Mucosa of descending colon (tissue), 3 donors: Measurements from ENCODE around the gene MEGF11. TPM values are rescaled to one million over a fixed set of nuclear protein-coding genes. Genes with fewer than 3 reads are reported as not detected.
A peak's percentile ranks its signal among the peaks of the same experiment; 100 is the strongest.

Source experiments
- ATAC-seq: fragments of 200-7000 bp; cut with Tn5 transposase; one replicate; pipeline ENCODE4 v1.9.1; 2020; ENCODE audit warnings: mild to moderate bottlenecking, moderate library complexity
- DNase-seq, 3 donors: peaks; one replicate each; pipeline ENCODE4 v3.0.0-alpha.2; 2020
- H3K36me3 ChIP-seq: fragments of 200-600 bp; one replicate; pipeline ENCODE4 v1.8.0; 2021; ENCODE audit warnings: low read depth, mild to moderate bottlenecking
- H3K4me1 ChIP-seq: fragments of 200-600 bp; one replicate; pipeline ENCODE4 v1.8.0; 2021; ENCODE audit warnings: low read depth, mild to moderate bottlenecking
- H3K4me3 ChIP-seq: fragments of 200-600 bp; one replicate; pipeline ENCODE4 v1.8.0; 2021; ENCODE audit warnings: mild to moderate bottlenecking
- H3K9me3 ChIP-seq: fragments of 200-600 bp; one replicate; pipeline ENCODE4 v1.8.0; 2021; ENCODE audit warnings: mild to moderate bottlenecking
- CTCF ChIP-seq: fragments of 200-600 bp; IDR thresholded peaks from one replicate; pipeline ENCODE4 v1.8.0; 2022; ENCODE audit warnings: antibody characterized with exemption, mild to moderate bottlenecking
- intact Hi-C, 2 donors: fragments of 100-400 bp; cut with DNase I in 1 of 2; cut with micrococcal nuclease in 1 of 2; formaldehyde crosslinking; loops; one replicate each; pipeline versions ENCODE4 v1.11.0 to v1.11.1; 2022; cut with DNase I, micrococcal nuclease
- total RNA-seq, 3 donors: library from RNA; stranded (reverse); fragmentation: NEBNext Ultra II Directional in 2 of 3; extraction: Animal tissue kit (Norgen Biotek cat#: 25700) in 2 of 3; gene quantifications; one replicate each; pipeline versions ENCODE4 v1.2.1 to v1.2.4, GENCODE V29; 2021 to 2023
- donor health status: DM: no; HTN: no; CAD: no; lungs with moderate emphysema.
- donor health status: DM: no; HTN: no; CAD: no.
- donor health status: DM: no; HTN: yes; CAD: no.

The MEGF11 gene
- total RNA-seq, 3 donors from 2014 or later = 0.12 to 0.29 (median 0.19) TPM

DNA sequence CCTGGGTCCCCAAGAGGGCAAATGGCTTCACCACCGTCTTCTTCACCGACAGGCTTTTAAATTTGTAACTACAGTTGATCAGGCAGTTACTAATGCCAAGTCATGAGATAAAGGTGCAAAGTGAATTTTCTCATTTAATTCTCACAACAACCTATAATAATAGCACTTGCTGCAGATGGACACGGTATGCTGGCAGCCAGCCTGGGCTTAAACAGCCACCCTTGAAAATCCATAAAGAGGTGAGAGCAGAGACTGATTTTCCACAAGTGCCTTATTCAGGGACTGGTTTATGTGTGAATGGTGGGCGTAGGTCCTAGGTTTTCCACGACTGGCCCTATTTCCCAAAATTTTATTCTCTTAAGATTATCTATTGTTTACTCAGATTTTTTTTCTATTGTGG lies 266.4 kb downstream of the MEGF11 start:
- TF ChIP-seq CTCF = no peak
- DNase-seq = no peak
- Histone ChIP-seq H3K4me3 (no peak overlapping the region), H3K9me3 (no peaks in the 10 kb centered on the region), H3K36me3 (no peaks in the 10 kb centered on the region), H3K4me1 (peaks cover 5% of the 10 kb centered on the region)
- intact Hi-C loops = no loop called here
- ATAC-seq = no peak

DNA sequence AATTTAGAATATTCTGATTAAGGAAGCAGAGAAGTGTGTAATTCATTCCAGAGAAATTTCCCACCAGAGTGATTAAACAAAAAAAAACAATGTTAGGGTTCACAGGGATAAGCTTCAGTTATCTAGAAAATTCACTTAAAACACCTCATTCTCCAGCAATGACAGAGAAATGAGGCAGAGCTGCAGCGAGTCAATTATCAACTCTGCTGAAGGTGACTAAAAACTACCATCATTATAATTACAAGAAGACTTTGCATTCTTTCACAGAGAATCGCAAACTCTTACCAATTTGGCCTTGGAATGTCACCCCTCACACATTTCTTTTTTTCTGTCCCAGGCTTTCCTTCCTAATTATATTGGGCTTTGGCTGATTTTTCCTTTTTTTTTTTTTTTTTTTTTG lies 267.1 kb downstream of the MEGF11 start:
- H3K4me3 ChIP-seq = no peak overlapping the region
- H3K9me3 ChIP-seq = no peaks in the 10 kb centered on the region
- intact Hi-C loops = no loop called here
- no peaks in the 10 kb centered on the region for H3K36me3 ChIP-seq
- no peak for ATAC-seq
- H3K4me1 ChIP-seq = peaks cover 6% of the 10 kb centered on the region
- no peak for TF ChIP-seq CTCF
- DNase-seq = no peak

DNA sequence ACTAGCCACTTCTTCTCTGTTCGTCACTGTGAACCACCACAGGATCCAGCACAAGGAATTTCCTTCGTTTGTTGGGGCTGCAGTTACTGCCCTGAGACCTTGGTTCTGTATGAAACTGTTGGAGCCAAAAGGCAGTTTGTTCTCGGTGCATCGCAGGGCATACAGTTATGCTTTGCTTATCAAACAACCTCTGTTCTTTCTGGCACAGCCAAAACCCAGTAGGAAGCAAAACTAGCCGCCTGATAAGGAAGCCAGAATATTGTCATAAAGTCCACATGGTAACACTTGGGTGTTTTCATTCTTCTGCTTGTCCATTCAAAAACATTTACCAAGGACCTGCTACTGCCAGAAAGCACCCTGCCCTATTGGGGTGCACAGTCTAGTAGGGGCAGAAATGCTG lies 268.2 kb downstream of the MEGF11 start:
- intact Hi-C loops = no loop called here
- ATAC-seq (peak; percentile 49), DNase-seq (peak in 1 of 3 donors; percentile 8)
- no peak for TF ChIP-seq CTCF
- Histone ChIP-seq H3K9me3 (no peaks in the 10 kb centered on the region), H3K4me3 (no peak overlapping the region), H3K36me3 (no peaks in the 10 kb centered on the region), H3K4me1 (peaks cover 6% of the 10 kb centered on the region)

DNA sequence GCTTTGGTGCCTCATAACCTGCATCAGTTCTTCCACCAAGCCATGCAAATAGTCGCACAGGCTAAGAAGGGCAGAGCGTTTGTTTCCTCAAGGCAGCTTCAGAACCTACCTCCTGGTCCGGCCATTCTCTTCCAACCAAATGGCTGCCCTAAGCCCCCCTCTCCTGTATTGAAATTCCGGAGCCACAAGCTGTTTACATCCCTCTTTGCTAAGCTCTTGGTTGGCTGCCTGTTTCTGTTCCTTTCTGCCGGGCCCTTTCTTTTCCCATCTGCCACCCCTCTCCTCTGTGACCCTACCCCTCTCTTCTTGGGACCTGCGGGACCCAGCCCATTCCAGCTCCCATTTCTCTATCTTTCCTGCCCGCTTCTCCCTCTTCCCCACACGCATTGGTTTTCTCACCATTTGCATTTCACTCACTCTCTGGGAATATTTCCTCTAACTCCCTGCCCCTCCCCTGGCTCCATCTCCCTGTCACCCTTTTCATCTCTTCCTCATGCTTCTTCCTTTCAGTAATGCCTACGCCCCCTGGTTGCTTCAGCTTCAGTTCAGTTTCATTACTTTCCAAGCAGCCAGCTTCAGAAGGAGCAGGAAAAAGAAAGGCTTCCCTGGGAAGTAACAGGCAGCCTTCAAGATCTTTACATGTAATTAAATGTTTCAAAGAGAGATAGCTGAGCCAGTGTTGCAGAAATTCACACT lies 270.8 kb downstream of the MEGF11 start:
- intact Hi-C loops = no loop called here
- Histone ChIP-seq H3K36me3 (no peaks in the 10 kb centered on the region), H3K4me1 (peaks cover 6% of the 10 kb centered on the region), H3K9me3 (no peaks in the 10 kb centered on the region), H3K4me3 (no peak overlapping the region)
- ATAC-seq (no peak), DNase-seq (no peak)
- no peak for TF ChIP-seq CTCF

GRCh38 chr15:65981837-65982626 lies 271.5 kb downstream of the MEGF11 start:
- no peak overlapping the region for H3K4me3 ChIP-seq
- no peaks in the 10 kb centered on the region for H3K36me3 ChIP-seq
- intact Hi-C loops = no loop called here
- peaks cover 6% of the 10 kb centered on the region for H3K4me1 ChIP-seq
- ATAC-seq = peak; percentile 86
- TF ChIP-seq CTCF = no peak
- H3K9me3 ChIP-seq = no peaks in the 10 kb centered on the region
- DNase-seq = peak; percentile 62 to 73 (median 70)
